ENCODE results near the gene ATG14.
"Not testable (repeated sequence)": the region's sequence is repeated elsewhere in the genome, so short reads cannot be mapped to it uniquely, and the experiment has no call there.

ATG14 gene

DNA sequence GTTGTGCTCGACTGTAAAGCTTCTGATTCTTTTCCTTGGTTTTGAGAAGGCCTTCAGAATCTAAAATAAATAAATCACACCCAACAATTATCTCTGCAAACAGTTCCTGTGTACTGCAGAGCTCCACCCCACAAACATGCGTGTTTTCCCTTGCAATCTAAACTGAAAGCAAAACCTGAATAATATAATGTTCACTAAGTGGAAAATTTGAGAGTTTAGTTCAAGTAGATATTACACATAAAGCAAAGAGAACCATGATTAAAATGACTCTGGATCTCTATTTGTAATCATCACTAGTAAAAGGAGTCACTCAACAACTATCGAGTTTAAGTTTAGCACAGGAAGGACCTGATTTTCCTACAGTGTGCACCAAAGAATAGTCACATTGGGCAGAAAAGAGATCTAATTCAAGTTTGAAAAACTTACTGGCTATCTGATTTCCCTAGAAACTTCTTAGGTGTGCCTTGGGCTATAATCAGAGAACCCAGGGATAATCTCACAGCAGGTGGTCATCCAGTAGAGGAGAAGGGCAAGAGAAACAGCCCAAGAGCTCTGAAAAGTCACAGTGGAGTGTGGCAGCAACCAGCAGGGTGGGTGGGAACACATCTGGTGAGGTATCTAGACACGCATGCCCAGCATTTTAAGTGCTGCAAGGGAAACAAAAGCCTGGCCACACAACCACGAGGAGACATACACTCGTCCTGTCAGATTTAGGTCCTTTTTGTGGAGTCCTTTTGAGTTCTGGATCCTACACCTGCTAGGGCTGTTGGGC lies 25.4 kb downstream of the ATG14 start:
- no peak for DNase-seq

DNA sequence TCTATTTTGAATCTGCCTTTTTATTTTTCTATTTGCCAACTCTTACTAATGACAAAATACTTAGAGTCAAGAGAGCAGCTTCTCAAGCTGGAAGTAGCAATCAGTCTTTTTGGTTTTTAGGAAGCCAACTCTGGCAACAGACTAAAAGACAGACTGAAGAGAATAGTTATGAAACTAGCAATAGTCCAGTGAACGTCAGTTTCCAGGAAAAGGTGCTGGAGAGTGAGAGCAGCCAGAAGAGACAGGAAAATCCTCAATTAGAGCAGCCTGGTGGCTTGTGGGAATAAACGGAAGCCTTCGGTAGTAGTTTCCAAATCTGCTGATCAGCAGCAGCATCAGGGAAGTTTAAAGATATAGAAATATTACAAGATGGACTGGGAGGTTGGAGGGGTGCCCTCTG lies 27.1 kb downstream of the ATG14 start:
- DNase-seq, result no peak

DNA sequence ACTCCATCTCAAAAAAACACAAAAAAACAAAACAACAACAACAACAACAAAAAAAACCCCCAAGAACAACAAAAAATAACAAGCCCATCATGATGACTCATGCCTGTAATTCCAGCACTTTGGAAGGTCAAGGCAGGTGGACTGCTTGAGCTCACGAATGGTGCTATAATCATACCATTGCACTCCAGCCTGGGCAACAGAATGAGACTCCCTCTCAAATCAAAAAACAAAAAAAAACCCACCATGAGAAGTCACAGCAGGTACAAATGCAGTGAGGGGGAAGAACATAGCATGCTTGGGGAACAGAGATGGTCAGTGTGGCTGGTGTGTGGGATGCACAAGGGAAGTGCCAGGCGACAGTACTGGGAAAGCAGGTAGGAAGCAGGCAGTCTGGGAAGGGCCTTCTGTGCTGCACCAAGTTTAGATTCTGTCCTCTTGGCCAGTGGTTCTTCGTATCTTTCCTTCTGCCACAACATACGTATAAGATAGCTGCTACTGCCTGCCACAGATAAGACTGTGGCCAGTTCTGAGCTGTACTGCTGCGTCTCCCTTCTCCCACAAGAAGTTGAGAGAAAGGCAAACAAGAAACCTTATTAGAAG lies 28.0 kb downstream of the ATG14 start:
- no peak for DNase-seq

GRCh38 chr14:55383056-55383466 lies 28.6 kb downstream of the ATG14 start:
- DNase-seq, result not testable (repeated sequence)

- DNase-seq, result no peak
These were observed 29.1 kb downstream of the ATG14 start for GRCh38 chr14:55382483-55382882.

GRCh38 chr14:55381561-55381960 lies 30.1 kb downstream of the ATG14 start:
- DNase-seq, result no peak

GRCh38 chr14:55381040-55381439 lies 30.6 kb downstream of the ATG14 start:
- DNase-seq, result no peak

DNA sequence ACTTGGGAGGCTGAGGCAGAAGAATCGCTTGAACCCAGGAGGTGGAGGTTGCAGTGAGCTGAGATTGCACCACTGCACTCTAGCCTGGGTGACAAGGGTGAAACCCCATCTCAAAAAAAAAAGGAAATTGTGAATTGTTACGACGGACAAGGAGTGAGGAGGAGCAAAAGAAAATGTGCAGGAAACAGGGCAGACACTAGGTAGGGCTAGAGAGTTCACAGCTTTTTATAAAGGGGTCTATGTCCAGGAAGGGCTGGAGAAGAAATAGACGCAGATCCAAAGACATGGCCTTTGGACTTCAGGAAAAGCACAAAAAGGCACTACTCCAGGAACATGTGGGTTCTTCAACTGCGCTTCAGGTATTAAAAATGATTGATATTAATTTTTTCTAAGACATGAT lies 34.4 kb downstream of the ATG14 start:
- DNase-seq, result no peak

- DNase-seq, result no peak
These were observed 36.9 kb downstream of the ATG14 start for GRCh38 chr14:55374771-55375170.

DNA sequence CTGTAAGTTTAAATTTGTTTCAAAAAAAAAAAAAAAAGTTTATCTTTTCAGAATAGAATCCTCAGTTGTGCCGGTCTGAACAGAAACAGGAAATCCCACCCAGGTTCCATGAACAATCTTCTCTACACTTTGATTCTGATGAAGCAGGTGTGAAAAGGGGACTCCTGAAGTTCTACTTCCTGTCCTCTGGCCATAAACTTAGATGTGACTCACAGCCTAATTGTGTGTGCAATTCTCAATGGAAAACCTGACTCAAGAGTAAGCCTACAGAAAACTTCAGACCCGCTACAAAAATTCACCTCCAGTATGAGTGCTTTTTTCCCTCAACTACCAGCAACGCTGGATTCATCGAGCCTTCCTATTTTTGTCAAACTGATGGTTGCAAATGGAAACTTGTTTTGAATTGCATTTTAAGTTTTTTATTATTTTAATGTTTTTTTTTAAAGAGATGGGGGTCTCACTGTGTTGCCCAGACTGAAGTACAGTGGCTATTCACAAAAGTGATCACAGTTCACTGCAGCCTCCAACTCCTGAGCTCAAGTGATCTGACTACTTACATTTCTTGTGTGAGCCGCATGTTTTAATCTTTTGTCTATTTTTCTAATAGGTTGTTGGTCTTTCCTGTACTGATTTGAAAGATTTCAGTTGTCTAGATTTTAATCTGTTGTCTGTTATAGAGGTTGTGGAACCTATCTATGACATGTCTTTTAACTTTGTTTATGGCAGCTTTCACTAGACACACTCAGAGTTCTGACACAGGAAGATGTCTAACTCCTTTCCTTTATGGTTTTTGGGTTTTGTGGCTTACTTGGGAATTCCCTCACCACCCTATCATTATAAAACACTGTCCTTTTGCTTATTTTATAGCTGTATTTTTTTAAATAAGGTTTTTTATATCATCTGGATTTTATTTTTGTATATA lies 37.6 kb downstream of the ATG14 start:
- no peak for DNase-seq

DNA sequence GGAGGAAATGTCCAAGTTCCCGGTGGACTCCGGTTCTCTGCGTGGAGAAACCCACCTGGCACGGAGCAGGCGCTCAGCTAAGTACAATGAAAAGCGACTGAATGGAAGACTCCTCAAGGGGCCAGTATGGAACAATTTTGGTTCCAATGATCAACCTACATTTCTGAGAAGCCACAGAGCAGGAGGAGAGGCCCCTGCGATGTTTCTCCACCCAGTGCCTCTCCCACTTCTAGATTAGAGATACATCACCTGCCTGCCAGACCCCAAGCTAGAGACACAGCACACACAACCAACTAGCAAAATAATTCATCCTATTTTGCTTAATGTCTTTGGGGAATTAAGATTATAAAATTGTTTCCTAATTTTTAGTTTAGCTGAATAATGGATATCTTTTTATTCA lies 38.8 kb downstream of the ATG14 start:
- no peak for DNase-seq

- no peak for DNase-seq
These were observed 39.2 kb downstream of the ATG14 start for GRCh38 chr14:55372423-55372822.

DNA sequence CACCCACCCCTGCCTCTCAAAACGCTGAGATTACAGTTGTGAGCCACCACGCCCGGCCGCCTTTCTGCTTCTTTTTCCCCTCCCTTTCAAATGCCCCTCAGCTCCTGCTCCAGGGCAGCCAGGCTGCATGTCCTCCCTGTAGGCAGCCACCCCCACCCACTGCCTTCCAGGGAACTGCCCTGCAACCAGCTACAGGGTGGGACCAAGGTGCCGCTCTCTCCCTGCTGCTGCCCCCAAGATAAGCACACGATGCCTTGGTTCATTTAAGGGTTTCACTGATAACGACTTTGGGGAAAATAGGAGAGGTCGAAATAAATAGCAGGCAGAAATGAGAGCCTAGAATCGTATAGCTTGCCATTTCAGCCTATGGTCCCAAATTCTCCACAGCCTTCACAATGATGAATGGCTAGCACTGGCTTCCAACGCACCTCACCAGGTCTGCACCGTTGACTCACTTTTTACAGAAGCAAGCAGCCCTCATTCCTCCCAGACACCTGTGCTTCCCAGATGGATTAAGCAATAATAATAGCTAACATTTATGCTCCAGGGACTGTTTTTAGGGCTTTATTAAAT lies 40.7 kb downstream of the ATG14 start:
- no peak for DNase-seq

DNA sequence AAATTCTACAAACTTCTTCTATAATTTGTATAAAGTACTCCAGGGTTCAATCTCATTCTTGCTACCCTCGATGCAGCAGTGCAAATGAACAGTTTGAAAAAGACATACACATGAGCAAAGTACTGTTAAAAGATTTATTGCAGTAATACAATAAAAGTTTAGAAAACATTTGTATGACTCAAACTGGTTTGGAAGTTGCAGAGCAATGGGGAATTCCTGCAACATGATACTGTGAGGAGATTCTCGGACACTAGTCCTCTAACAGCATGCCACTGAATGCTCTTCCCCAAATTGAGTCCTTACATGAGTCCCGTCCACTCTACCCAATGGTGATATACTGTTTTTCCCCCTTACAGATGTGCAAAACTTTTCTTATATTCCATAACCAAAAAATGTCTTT lies 45.4 kb downstream of the ATG14 start:
- no peak for DNase-seq

- DNase-seq, result no peak
These were observed 50.4 kb downstream of the ATG14 start for GRCh38 chr14:55361190-55361589.

DNA sequence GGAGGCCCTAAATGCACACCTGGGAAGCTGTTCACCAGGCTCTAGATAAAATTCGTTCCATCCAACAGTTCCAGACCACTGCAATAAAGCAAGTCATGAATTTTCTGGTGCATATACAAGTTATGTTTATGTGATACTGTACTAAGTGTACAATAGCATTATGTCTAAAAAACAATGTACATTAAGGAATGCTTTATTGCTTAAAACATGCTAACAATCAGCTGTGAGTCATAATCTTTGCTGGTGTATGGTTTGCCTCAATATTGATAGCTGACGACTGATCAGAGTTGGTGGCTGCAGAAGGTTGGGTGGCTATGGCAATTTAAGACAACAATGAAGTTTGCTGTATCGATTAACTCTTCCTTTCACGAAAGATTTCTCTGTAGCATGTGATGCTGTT lies 52.3 kb downstream of the ATG14 start:
- DNase-seq, result no peak

DNA sequence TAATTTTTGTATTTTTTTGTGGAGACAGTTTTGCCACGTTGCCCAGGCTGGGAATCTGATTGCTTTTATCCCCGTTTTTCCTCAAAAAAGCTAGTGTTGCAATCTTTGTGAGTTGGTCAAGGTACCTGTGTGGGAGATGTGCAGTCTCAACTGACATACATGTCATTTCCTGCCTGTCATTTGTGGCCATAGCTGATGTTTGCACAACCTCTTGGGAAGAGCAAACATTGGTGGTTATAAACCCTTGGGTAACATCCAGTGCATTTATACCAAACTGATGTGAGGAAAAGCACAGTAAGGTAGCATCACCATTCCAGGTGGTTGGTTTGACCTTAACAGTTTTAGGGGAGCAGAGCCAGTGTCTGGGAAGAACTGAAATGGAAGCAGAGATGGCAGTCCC lies 54.7 kb downstream of the ATG14 start:
- DNase-seq, result no peak

DNA sequence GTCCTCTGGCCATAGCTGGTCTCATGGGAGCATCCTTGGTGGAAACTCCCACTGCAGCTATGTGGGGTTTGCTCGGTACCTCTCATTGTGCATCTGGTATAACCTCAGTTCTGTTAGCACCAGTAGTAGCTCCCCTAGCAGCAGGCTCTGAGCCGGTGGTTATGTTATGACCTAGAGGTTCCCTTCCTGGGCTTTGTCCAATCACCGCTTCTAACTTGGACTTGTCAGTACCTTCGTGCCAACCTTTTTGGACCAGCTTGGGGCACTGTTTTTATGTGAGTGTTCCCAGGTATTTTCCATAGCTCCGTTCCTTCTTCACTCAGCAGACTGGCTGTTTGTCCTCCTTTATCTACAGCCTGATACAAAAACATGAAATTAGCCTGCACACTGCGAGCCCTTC lies 55.7 kb downstream of the ATG14 start:
- no peak for DNase-seq

GRCh38 chr14:55354500-55354899 lies 57.1 kb downstream of the ATG14 start:
- peak in 1 of 2 donors; percentile 31 for DNase-seq

DNA sequence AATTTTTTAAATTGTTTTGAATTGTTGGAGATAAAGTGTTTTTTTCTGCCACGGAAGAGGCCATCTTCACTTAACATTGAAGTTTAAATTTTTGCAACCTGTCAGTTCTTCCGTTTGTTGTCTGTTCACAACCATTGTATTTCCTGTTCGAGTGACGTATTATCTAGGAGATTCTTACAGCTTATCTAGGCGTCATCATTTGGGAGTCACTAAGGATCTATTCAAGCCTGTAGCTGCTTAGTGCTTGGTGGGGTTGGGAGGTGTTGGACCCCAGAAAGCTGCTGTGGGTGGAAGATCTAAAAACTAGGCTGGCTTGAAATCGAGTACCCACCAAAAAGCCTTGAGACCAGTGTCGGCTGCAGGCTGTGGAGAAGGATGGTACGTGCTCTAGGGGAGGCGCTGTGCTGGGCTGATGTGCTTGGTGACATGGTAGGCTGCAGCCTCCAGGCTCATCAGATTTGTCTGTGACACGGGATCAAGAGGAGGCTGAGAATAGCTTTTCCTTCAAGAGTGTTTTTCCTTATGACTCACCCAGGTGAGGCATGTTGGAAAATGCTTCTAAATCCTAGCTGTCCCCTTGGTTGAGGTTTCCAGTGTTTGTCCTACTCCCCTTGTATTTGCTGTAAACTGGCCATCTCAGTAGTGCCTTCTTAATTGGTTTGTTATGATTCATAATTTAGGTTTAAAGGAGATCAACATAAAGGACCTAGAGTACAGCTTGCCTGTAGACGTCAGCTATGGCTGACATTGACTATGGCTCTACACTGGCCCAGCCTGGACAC lies 57.8 kb downstream of the ATG14 start:
- no peak for DNase-seq

GRCh38 chr14:55352201-55352600 lies 59.4 kb downstream of the ATG14 start:
- DNase-seq, result no peak

GRCh38 chr14:55351111-55351510 lies 60.5 kb downstream of the ATG14 start:
- DNase-seq, result no peak

DNA sequence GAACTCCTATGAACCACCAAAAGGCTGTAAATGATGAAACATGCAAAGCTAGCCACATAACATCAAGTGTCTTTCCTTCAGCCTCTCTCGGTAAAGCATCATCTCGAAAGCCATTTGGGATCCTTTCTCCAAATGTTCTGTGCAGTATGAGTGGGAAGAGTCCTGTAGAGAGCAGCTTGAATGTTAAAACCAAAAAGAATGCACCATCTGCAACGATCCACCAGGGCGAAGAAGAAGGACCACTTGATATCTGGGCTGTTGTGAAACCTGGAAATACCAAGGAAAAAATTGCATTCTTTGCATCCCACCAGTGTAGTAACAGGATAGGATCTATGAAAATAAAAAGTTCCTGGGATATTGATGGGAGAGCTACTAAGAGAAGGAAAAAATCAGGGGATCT lies 61.2 kb downstream of the ATG14 start:
- no peak for DNase-seq

All from bone marrow (tissue), 2 donors.